T-cell (primary cell): ENCODE data around the gene YKT6. TPM values are rescaled to one million over a fixed set of nuclear protein-coding genes. Genes with fewer than 3 reads are reported as not detected.
"Not testable (repeated sequence)": the region's sequence is repeated elsewhere in the genome, so short reads cannot be mapped to it uniquely, and the experiment has no call there.

ENCODE experiments used
- ATAC-seq, 4 experiments: fragments of 200-7000 bp in 3 of 4; fragments of 150-1000 bp in 1 of 4; cut with Tn5 transposase; replicated peaks in 1 of 4; 1 replicate in 3 of 4; 2 replicates in 1 of 4; pipeline ENCODE4 v1.10.0; 2021; ENCODE audit warnings: moderate library complexity in 3 of 4, mild to moderate bottlenecking in 2 of 4, moderate number of reproducible peaks in 1 of 4
- CTCF ChIA-PET, 2 donors: fragments of 300-600 bp; sonication (Branson Sonifier 250); formaldehyde crosslinking; loops; one replicate each; lab custom pipeline; 2022; ENCODE audit warnings: antibody characterized with exemption in 2 of 2; lab: Charles Lee
- POLR2A ChIA-PET, 2 donors: fragments of 300-600 bp; sonication (Branson Sonifier 250); formaldehyde crosslinking; loops; one replicate each; lab custom pipeline; 2022; ENCODE audit warnings: antibody characterized with exemption in 2 of 2; lab: Charles Lee
- DNase-seq, 35 experiments: peaks; one replicate each; pipeline versions ENCODE4 v3.0.0 to v3.0.0-alpha.2; 2013 to 2023
- H3K27ac ChIP-seq: one replicate; pipeline ENCODE4 v1.5.1; 2013; ENCODE audit warnings: low read length
- H3K27me3 ChIP-seq, 2 experiments: replicated peaks in 1 of 2; 1 replicate in 1 of 2; 2 replicates in 1 of 2; pipeline versions ENCODE4 v1.6.1 to v1.7.0; 2013; ENCODE audit warnings: low read length in 1 of 2, mixed read lengths in 1 of 2; ENCODE audit not compliant: control insufficient read depth in 2 of 2, insufficient read depth in 2 of 2; ENCODE audit errors: extremely low read depth in 1 of 2
- H3K36me3 ChIP-seq, 2 donors: 1 replicate in 1 of 2; 2 replicates in 1 of 2; pipeline versions ENCODE4 v1.6.1 to v1.7.0; 2013; ENCODE audit warnings: low read length in 1 of 2; ENCODE audit not compliant: control insufficient read depth in 2 of 2, insufficient read depth in 1 of 2; ENCODE audit errors: extremely low read depth in 1 of 2
- H3K4me1 ChIP-seq, 2 experiments: 1 replicate in 1 of 2; 2 replicates in 1 of 2; pipeline versions ENCODE4 v1.6.1 to v1.7.0; 2013; ENCODE audit warnings: low read length in 2 of 2, mixed read lengths in 1 of 2; ENCODE audit not compliant: insufficient read depth in 2 of 2, control insufficient read depth in 1 of 2; ENCODE audit errors: extremely low read depth in 1 of 2
- H3K4me3 ChIP-seq, 2 donors: 1 replicate in 1 of 2; 2 replicates in 1 of 2; pipeline versions ENCODE4 v1.5.1 to v1.7.0; 2013; ENCODE audit warnings: mild to moderate bottlenecking in 2 of 2, low read length in 1 of 2, moderate library complexity in 1 of 2; ENCODE audit not compliant: control insufficient read depth in 1 of 2; ENCODE audit errors: extremely low read depth in 1 of 2
- H3K9me3 ChIP-seq: 2 replicates; pipeline ENCODE4 v1.7.0; 2013
- H3K27ac Mint-ChIP-seq, 2 donors: one replicate each; pipeline ENCODE4 v1.8.0; 2020 to 2021; ENCODE audit warnings: mild to moderate bottlenecking in 2 of 2, mixed read lengths in 2 of 2
- H3K27me3 Mint-ChIP-seq, 2 donors: one replicate each; pipeline ENCODE4 v1.8.0; 2021 to 2022; ENCODE audit warnings: mixed read lengths in 2 of 2
- H3K36me3 Mint-ChIP-seq: one replicate; pipeline ENCODE4 v1.8.0; 2021; ENCODE audit warnings: mixed read lengths
- H3K4me1 Mint-ChIP-seq, 3 donors: one replicate each; pipeline ENCODE4 v1.8.0; 2020 to 2022; ENCODE audit warnings: mixed read lengths in 3 of 3, mild to moderate bottlenecking in 1 of 3
- H3K4me3 Mint-ChIP-seq, 3 donors: one replicate each; pipeline ENCODE4 v1.8.0; 2020 to 2022; ENCODE audit warnings: mild to moderate bottlenecking in 3 of 3, mixed read lengths in 3 of 3, moderate library complexity in 3 of 3
- H3K9me3 Mint-ChIP-seq, 3 donors: one replicate each; pipeline ENCODE4 v1.8.0; 2020 to 2022; ENCODE audit warnings: mixed read lengths in 3 of 3
- WGBS: methylation state at CpG from one replicate; pipeline ENCODE4 v1.1.5; 2013; ENCODE audit warnings: missing lambda C conversion rate; ENCODE audit not compliant: insufficient coverage; 5-methylcytosine and 5-hydroxymethylcytosine counted together
- total RNA-seq, 35 experiments: library from RNA in 6 of 35; stranded (reverse) in 6 of 35; fragments of 120-200 nt in 1 of 35; gene quantifications; one replicate each; pipeline versions ENCODE4 v1.2.1 to v1.2.4 and lab custom pipeline; 2013 to 2026

Gene YKT6
- total RNA-seq, 5 donors from 2014 or later (not counting 1 experiment from before 2014, with no cell fraction given) = 55.1 to 74.3 (median 60.2) TPM

DNA sequence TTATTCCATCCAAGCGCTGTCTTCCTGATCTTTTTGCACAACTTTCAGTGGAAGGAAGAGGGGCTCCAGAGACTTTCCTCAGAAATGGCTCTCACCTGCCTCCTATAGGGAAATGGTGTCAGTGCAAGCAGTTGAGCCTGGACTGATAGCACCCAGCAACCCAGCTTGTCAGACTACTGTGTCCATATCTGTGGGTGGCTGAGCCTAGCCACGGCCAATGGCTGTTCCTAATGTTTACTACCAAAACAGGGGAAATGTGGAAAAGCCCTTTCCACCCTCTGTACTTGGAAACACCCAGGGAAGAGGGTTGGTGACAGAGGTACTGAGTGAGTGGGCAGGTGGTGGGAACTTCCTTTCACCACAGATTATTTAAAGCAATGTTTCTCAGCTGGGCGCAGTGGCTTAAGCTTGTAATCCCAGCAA lies 4.3 kb upstream of the YKT6 start:
- WGBS = no CpG with 5 or more reads among the region's 3 CpGs
- Mint-ChIP-seq H3K4me1 (peaks cover 3 to 4% (median 3%) of the 10 kb centered on the region in 3 donors), H3K4me3 (no peak overlapping the region), H3K27me3 (peaks cover 0 to 18% of the 10 kb centered on the region in 2 donors), H3K9me3 (no peaks in the 10 kb centered on the region), H3K27ac (no peak overlapping the region), H3K36me3 (no peaks in the 10 kb centered on the region)
- ChIA-PET POLR2A (no interaction called here), CTCF (no interaction called here)
- Histone ChIP-seq H3K9me3 (no peaks in the 10 kb centered on the region), H3K27ac (no peak overlapping the region), H3K4me1 (peaks cover under 1 to 1% of the 10 kb centered on the region in 2 experiments), H3K36me3 (no peaks in the 10 kb centered on the region), H3K4me3 (no peak overlapping the region), H3K27me3 (peaks cover 0 to 20% of the 10 kb centered on the region in 2 experiments)
- peak in 10 of 35 experiments; percentile 8 to 55 (median 16) for DNase-seq
- ATAC-seq = no peak

DNA sequence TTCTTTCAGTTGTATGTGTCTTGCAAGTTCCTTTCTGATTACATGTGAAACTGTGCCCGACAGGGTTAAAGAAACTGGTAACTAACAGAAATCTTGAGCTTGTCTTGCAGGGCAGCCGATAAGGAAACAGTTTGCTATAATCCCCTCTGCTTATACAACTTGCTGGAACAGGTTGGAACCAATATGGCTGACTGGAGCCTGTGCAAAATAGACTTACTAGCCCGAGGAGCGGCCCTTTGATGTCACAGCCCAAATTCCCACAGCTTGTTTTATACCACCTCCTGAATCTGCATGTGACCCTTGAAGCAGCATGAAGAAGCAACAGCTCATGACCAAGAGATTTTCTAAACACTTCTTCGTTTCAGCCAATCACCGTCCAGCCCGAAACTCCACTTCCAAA lies 3.3 kb upstream of the YKT6 start:
- peaks cover 0 to 14% of the 10 kb centered on the region in 2 experiments for H3K27me3 ChIP-seq
- no peak for ATAC-seq
- ChIA-PET CTCF (no interaction called here), POLR2A (no interaction called here)
- 89% methylated on average over 6 of the region's 7 CpGs for WGBS
- no peak overlapping the region for H3K4me3 ChIP-seq
- no peaks in the 10 kb centered on the region for H3K36me3 Mint-ChIP-seq
- H3K27ac Mint-ChIP-seq = no peak overlapping the region
- H3K27ac ChIP-seq = no peak overlapping the region
- H3K4me1 Mint-ChIP-seq = peaks cover 12 to 14% (median 13%) of the 10 kb centered on the region in 3 donors
- H3K36me3 ChIP-seq = no peaks in the 10 kb centered on the region
- no peaks in the 10 kb centered on the region for H3K9me3 ChIP-seq
- H3K4me3 Mint-ChIP-seq = no peak overlapping the region
- H3K9me3 Mint-ChIP-seq = no peaks in the 10 kb centered on the region
- H3K4me1 ChIP-seq = peaks cover 6 to 7% of the 10 kb centered on the region in 2 experiments
- no peak for DNase-seq
- peaks cover 0 to 14% of the 10 kb centered on the region in 2 donors for H3K27me3 Mint-ChIP-seq

DNA sequence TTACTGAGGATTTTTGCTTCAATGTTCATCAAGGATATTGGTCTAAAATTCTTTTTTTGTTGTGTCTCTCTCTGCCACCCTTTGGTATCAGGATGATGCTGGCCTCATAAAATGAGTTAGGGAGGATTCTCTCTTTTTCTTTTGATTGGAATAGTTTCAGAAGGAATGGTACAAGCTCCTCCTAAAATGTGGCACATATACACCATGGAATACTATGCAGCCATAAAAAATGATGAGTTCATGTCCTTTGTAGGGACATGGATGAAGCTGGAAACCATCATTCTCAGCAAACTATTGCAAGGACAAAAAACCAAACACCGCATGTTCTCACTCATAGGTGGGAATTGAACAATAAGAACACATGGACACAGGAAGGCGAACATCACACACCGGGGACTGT lies 615 bp upstream of the YKT6 start:
- H3K27ac ChIP-seq, ATAC-seq, POLR2A ChIA-PET, H3K27ac Mint-ChIP-seq, H3K36me3 ChIP-seq, H3K9me3 Mint-ChIP-seq, H3K4me3 ChIP-seq, H3K9me3 ChIP-seq, H3K27me3 ChIP-seq, H3K27me3 Mint-ChIP-seq, DNase-seq: not testable (repeated sequence)
- CTCF ChIA-PET = interaction anchor here in 1 of 2 donors (0.9 to 1.0 kb wide), 2 partner anchors 77 to 290 kb away, joined by 4 to 6 read pairs; no protein-coding TSS in a partner anchor
- H3K4me3 Mint-ChIP-seq = peak overlapping the region; percentile 28 to 81 (median 31)
- H3K4me1 Mint-ChIP-seq = peaks cover 31% of the 10 kb centered on the region in 3 donors
- no CpG with 5 or more reads among the region's 3 CpGs for WGBS
- peaks cover 9 to 11% of the 10 kb centered on the region in 2 experiments for H3K4me1 ChIP-seq
- peaks cover 12% of the 10 kb centered on the region for H3K36me3 Mint-ChIP-seq

- Mint-ChIP-seq H3K4me3 (peak overlapping the region; percentile 81 to 82 (median 81)), H3K4me1 (peaks cover 31 to 36% (median 33%) of the 10 kb centered on the region in 3 donors), H3K9me3 (no peaks in the 10 kb centered on the region), H3K27ac (no peak overlapping the region), H3K36me3 (peaks cover 22% of the 10 kb centered on the region), H3K27me3 (peaks cover 0 to 4% of the 10 kb centered on the region in 2 donors)
- Histone ChIP-seq H3K27ac (no peak overlapping the region), H3K9me3 (no peaks in the 10 kb centered on the region), H3K4me3 (peak overlapping the region; percentile 66 to 78), H3K27me3 (no peaks in the 10 kb centered on the region), H3K4me1 (peaks cover 9 to 11% of the 10 kb centered on the region in 2 experiments), H3K36me3 (peaks cover 0 to 24% of the 10 kb centered on the region in 2 donors)
- DNase-seq (no peak), ATAC-seq (no peak)
- ChIA-PET POLR2A (interaction anchor here in 1 of 2 donors (0.7 kb wide), 1 partner anchor 264 kb away, joined by 3 read pairs; no protein-coding TSS in a partner anchor), CTCF (interaction anchor here in 1 of 2 donors (0.7 kb wide), 1 partner anchor 134 kb away, joined by 3 read pairs; no protein-coding TSS in a partner anchor)
- WGBS = 54% methylated on average over 8 of the region's 8 CpGs
Measured at GRCh38 chr7:44201813-44202212, 1.0 kb downstream of the YKT6 start.

- ATAC-seq (no peak), DNase-seq (no peak)
- Mint-ChIP-seq H3K4me3 (no peak overlapping the region), H3K27me3 (no peaks in the 10 kb centered on the region), H3K27ac (no peak overlapping the region), H3K36me3 (peaks cover 43% of the 10 kb centered on the region), H3K9me3 (no peaks in the 10 kb centered on the region), H3K4me1 (peaks cover 29 to 36% (median 30%) of the 10 kb centered on the region in 3 donors)
- WGBS = 100% methylated on average over 5 of the region's 5 CpGs
- Histone ChIP-seq H3K27me3 (no peaks in the 10 kb centered on the region), H3K4me3 (no peak overlapping the region), H3K27ac (no peak overlapping the region), H3K9me3 (no peaks in the 10 kb centered on the region), H3K36me3 (peaks cover 7 to 64% of the 10 kb centered on the region in 2 donors), H3K4me1 (peaks cover 9 to 11% of the 10 kb centered on the region in 2 experiments)
- POLR2A ChIA-PET = interaction anchor here in 1 of 2 donors (0.7 kb wide), 1 partner anchor 433 kb away, joined by 3 read pairs; no protein-coding TSS in a partner anchor
- CTCF ChIA-PET = no interaction called here
Measured at GRCh38 chr7:44206008-44206407, 5.2 kb downstream of the YKT6 start.

DNA sequence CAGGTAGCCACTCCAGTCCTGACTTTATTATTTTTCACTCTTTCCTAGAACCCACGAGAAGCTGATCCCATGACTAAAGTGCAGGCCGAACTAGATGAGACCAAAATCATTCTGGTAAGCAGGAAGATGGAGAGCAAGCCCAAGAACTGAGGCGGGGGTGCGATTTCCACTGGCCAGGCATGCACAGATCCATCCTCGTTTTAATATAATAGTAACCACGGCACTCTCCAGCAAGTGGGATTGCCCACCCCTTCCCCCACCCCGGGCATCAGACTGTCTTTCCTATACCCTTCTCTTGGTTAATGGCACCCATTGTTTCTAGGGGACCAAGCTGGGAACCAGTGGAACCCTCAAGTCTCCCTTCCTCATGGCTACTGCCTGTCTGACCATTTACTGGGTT lies 7.3 kb downstream of the YKT6 start:
- Mint-ChIP-seq H3K4me1 (peaks cover 14 to 20% (median 15%) of the 10 kb centered on the region in 3 donors), H3K4me3 (no peak overlapping the region), H3K27me3 (no peaks in the 10 kb centered on the region), H3K27ac (no peak overlapping the region), H3K9me3 (no peaks in the 10 kb centered on the region), H3K36me3 (peaks cover 54% of the 10 kb centered on the region)
- Histone ChIP-seq H3K9me3 (no peaks in the 10 kb centered on the region), H3K4me1 (peaks cover 3% of the 10 kb centered on the region in 2 experiments), H3K36me3 (peaks cover 11 to 83% of the 10 kb centered on the region in 2 donors), H3K27me3 (no peaks in the 10 kb centered on the region), H3K4me3 (no peak overlapping the region), H3K27ac (no peak overlapping the region)
- no peak for DNase-seq
- no peak for ATAC-seq
- 95% methylated on average over 5 of the region's 7 CpGs for WGBS
- ChIA-PET CTCF (interaction anchor here in 1 of 2 donors (0.6 kb wide), 1 partner anchor 267 kb away, joined by 4 read pairs; no protein-coding TSS in a partner anchor), POLR2A (interaction anchor here in 1 of 2 donors (0.6 kb wide), 1 partner anchor 274 kb away, joined by 3 read pairs; no protein-coding TSS in a partner anchor)
